ENCODE data around the gene LRP6.

LRP6 gene

DNA sequence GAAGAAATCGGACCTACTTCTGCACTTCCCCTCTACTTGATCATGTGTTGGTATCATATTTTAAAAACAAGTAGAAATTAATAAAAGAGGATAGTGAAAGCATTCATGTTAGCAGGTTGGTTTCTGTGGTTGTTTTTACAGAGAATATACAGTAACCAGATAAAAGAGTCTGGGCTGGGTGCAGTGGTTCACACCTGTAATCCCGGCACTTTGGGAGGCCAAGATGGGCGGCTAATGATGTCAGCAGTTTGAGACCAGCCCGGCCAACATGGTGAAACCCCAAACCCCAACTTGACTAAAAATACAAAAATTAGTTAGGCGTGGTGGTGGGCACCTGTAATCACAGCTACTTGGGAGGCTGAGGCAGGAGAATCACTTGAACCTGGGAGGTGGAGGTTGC is 55.9 kb downstream of the LRP6 start:
- no peak for DNase-seq

DNA sequence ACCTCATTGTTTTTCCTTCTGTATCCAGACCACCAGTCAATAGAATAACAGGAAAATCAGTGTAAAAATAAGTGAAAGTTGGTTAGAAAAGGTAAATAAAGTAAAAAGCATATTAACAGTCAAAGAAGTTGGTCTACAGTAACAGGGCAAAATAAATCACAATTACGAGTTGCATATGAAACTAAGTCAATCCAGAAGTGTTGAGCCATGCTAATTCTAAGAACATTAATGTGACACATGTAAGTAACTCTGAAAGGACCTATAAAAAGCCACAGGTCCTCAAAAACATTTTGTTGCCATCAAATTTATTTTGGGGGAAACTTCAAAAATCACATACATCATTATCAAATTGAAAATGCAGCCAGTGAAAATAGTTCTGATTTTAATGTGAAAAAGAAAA is 56.4 kb downstream of the LRP6 start:
- no peak for DNase-seq

DNA sequence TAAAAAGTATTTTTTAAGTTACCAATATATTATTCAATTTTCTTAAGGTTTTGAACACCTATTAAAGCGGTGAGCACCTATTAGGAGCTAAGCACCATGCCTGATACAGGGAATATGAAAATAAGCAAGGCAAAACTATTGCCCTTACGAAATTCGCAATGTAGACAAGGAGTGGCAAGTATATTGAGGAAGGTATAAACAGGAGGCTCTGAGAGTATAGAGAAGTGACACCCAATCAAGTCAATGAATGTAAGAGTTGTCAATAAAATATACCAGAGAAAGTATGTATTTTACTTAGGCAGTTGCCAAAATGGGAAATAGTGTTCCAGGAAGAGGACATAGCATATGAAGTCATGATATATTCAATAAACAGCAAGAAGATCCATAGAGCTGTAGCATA is 57.2 kb downstream of the LRP6 start:
- DNase-seq = no peak

DNA sequence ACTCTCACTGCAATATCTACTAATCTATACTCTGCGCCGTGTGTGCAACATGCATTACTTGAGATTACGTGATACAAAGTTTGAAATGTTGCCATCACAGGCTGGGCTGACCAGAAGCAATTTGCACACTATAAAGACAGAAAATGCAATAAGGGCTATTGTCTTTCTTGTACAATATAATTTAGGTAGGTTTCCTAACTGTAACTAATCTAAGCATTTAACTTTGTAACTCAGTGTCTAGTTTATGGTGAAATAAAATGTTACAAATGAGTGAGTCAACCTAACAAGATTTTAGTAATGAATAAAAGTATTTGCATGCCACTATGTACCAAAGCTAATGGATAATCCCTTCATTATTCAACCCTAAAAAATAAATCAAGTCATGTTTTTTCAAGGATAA is 57.8 kb downstream of the LRP6 start:
- DNase-seq = no peak

DNA sequence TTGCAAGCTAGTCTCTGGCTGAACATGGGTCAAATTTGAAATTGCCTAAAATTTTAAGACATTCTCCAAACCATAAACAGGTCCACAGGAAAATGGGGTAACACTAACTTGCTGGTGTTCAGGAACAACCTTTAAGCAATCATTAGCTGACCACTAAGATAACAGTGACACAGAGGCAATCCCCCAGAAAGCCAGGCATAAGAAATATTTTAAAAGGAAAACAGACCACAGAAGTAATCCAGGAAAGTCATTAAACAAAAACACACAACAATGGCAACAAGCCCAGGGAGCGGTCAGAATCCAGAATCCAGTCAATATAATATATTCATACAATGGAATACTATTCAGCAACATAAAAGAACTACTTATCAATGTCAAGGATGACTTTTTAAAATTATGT is 59.1 kb downstream of the LRP6 start:
- no peak for DNase-seq

DNA sequence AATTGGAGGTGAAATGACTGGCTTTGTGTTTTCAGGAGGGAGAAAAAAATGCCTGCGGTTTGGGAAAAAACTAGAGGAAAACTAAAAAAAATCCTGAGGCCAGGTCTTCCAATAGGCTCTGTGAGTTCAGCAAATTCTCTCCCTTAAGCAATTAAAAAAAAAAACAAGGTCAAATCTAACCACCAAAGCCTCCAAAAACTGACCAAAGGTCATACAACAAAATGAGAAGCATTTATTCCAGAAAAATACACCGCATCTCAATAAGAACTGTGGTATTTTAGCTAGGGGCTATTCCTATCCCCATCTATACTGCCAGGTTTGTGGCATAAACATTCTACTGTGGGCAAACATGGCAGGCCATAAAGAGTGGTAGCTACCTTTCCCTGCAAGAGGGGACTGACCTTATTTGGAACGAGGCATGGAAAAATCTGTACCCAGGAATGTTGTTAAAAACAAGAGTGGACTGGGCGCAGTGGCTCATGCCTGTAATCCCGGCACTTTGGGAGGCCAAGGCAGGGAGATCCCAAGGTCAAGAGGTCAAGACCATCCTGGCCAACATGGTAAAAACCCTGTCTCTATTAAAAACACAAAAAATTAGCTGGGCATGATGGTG is 60.0 kb downstream of the LRP6 start:
- no peak for DNase-seq

DNA sequence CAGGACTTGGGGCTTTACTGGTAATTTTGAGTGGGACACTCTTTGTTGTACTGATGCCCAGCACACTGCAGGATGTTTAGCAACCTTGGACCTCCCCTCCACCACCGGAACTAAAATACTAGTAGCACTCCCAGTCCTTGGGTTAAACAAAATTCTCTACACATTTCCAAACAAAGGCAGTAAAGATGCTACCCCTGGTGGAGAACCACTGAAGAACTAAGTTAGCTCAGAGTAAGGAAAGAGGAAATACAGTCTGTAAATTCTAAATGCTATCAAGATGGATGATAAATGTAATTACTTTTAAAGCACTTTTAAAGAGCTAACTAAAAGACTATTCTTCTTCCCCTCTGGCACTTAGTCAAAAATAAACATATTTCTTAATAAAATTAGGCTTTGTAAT is 64.1 kb downstream of the LRP6 start:
- DNase-seq = no peak

DNA sequence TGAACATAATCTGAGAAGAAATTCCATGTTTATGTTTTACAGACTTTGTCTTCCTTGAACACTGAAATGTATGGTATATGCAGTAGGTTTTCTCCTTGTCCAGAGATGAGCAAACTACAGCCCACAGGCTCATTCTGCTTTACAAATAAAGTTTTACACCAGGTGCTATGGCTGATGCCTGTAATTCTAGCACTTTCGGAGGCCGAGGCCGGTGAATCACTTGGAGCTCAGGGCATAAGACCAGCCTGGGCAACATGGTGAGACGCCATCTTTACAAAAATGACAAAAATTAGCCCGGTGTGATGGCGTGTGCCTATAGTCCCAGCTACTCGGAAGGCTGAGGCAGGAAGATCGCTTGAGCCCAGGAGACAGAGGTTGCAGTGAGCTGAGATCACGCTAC is 64.7 kb downstream of the LRP6 start:
- no peak for DNase-seq

DNA sequence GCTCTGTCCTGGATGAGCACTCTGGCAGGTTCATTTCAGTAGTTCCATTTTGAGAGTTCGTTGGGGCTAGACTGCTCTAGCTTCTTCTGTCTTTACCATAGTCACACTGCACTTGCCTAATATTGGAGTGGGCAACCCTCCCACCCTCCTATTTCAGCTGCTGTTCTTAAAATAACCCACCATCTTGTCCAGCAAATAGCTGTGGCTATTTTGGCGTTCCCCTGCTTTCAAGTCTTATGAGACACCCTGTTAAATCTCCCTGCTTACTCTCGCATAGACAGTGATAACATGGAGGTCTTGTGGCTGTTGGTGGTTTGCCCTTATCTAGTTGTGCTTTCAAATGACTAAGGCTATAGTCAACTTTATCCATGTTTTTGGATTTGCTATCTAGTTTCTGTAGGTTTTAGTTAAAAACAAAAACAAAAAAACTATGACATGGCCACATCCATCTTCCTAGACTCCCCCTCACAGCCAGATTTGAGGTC is 65.5 kb downstream of the LRP6 start:
- no peak for DNase-seq

DNA sequence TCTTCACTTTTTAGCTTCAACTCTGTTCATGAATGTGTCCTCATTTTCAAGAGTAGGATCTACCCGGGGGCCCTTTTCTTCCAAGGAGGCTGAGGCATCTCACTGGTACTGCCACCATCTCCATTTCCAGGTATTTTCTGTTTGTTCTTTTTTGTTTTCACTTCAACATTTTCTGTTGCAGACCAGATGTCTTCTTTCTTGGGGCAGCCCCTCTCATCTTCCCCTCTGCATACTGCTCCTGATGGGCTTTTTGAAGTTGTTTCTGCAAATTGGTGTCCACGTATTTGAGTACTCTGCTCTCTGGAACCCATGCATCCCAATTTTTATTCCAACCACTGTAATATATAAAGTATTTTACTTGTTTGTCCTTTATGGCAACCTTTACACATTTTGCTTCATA is 66.5 kb downstream of the LRP6 start:
- DNase-seq = no peak

DNA sequence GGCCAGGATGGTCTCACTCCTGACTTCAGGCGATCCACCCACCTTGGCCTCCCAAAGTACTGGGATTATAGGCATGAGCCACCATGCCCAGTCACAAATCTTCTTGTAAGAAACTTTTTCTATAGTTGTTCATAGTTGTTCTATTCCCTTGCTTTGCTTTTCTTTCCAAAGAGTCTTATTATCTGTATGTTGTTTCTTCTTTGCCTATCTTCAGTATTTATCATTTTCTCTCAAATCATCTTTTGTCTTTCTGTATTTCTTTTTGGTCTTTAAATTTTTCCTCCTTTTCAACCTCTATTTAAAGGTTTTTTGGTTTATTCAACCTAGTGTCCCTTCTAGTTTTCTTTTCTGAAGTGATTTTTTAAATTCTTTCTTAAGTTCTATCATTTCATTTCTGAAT is 68.7 kb downstream of the LRP6 start:
- no peak for DNase-seq

DNA sequence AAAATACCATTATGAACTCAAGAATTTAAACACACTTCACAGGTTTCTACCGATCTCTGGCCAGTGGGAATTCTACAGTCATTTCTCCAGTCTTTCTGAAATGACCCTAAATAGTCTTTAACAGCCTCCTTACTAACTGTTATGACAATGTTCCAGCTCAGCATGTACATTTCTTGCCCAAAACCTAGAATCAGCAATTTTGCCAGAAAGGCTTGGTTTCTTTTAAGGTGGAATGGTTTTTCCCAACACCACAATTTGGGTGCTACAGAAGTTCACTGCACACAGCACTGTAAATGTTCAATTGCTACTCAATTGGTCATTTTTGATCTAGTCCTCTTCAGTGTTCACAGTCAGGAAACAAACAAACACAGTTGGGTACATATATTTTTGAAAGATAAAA is 69.7 kb downstream of the LRP6 start:
- DNase-seq = no peak

DNA sequence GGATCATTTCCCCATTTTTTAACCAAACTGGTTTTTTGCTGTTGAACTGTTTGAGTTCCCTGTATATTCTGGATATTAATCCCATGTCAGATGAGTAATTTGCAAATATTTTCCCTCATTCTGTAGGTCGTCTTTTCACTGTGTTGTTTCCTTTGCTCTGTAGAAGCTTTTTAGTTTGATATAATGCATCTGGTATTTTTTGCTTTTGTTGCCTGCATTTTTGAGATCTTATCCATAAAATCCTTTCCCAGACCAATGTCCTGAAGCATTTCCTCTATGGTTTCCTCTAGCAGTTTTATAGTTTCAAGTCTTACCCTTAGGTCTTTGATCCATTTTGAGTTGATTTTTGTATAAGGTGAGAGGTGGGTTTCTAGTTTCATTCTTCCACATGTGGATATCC is 71.3 kb downstream of the LRP6 start:
- no peak for DNase-seq

DNA sequence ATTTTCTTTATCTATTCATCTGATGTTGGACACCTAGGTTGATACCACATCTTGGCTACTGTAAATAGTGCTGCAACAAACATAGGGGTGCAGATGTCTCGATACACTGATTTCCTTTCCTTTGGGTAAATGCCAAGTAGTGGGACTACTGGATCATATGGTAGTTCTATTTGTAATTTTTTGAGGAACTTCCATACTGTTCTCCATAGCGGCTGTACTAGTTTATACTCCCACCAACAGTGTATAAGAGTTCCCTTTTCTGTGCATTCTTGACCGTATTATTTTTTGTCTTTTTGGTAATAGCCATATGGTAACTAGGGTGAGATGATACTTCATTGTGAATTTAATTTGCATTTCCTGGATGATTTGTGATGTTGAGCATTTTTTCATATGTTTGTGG is 71.8 kb downstream of the LRP6 start:
- no peak for DNase-seq

DNA sequence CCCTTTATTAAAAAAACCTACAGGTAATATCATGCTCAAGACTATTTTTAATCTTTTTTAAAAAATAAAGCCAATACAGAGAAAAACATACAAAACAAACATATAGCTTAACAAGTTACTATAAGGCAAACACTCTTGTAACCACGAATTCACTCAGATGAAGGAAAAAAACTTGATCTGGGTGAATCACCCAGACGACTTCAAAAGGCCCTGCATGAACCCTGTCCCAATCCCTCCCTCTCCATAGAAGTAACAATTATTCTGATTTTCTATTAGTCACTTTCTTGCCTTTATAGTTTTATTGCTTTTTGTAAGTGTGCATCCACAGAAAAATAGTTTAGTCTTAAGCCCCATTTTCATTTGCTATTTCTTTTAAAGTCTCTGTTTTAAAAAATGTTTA is 72.6 kb downstream of the LRP6 start:
- DNase-seq = no peak

DNA sequence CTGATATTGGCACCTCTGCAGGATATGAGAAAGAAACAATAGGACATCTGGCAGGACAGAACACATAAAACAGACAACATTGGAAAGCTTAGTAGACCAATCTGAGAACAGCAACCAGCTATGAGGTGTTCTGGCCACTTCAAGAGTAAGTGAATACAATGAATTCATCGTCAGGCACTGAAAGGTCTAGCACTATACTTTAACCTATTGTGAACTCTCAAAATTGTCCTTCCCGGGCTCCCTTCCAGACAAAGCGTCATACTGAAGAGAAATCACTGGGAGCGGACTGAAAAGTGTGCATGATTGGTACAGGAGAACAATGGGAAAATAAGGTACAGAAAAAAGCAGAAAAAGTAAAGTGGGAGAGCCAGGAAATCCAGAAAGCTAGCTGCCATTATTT is 75.8 kb downstream of the LRP6 start:
- DNase-seq = no peak

DNA sequence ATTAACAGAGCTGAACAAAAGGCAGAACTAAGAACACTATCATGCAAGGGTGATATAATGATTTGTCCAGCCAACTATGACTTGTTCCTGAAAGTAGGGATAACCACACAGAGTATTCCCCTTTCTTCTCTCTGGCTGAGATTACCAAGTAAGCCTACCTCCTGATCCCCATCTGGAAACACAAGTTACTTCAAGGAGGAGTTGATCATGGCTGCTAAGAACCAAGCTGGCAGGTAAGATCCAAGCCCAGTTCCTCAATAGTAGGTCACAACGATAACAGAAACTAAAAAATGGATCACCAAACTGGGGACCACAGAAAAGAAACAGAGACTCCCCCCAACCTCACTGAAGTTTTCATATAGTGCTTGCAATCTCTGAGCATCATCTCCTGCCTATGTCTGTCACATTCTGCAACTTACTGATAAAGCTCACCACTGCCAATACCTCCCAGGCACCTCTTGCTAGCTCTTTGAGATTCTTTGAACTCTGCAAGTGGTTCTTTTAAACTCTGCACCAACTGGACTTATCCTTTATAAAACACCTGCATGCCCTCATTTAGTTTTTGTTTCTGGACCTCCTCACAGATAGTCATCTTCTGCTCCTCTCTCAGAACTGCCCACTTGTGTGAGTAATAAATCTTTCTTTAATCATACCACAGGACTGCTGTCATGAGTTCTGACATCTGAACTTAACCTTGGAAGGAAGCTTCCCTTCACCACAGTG is 76.6 kb downstream of the LRP6 start:
- DNase-seq = no peak

DNA sequence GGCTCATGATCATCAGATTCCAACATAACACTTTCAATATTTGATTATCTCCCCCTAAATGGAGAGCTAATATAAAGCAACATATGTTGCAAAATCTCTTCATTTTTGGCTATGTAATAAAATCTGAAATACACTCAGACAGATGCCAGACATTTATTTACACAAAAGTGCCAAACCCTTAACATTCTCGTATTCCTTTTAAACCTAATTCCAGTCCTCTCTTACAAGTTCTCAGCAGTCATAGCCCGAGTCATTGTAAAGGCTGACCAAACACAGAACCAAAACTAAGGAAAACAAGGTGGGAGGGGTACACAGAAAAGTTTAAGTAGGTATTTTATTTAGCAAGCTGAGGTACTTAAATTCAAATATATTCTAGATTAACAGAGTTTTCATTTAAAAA is 81.4 kb downstream of the LRP6 start:
- DNase-seq = no peak

DNA sequence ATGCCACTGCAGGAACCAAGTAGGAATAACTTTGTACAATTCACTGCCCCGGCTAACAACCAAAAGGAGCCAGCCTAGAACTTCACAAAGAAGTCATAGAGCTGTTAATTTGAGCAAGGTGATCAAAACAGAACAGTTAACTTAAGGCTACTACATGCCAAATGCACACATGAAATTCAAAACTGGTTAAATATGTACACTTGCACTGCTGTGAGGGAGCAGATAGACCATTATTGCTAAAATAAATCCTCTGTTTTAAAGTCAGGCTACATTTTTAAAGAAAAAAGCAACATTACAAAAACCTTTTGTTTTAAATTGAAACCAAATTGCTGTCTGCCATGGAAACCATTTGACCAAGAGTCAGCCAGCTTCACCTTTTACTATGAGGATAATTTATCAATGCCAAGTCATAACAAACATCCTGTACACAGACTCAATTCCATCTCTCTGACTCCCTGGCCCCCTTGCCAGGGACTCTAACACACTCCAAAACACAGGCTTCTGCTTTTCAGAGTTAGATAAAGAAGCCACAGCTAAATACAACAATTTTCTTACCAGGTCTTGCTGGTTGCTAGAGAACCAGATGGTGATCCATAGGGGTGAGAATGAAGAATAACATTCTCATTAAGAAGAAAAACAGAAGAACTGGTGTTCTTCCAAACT is 84.0 kb downstream of the LRP6 start:
- DNase-seq = no peak

DNA sequence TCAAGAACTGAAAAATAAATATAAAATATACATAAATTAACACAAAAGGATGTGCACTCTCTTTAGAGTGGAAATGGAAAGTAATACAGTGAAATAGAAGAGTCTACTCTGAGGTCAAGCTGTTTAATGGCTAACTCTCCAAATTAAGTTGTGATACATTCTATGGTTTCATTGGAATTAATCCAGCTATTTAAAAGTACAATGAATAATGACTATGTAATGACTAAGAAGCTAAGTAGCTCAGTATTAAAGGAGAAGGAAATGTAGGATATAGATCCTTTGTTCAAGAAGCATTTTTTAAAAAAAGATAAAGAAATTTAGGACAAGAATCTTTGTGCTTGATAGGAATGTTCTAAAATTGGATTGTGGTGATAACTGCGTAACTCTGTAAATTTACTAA is 85.3 kb downstream of the LRP6 start:
- no peak for DNase-seq

DNA sequence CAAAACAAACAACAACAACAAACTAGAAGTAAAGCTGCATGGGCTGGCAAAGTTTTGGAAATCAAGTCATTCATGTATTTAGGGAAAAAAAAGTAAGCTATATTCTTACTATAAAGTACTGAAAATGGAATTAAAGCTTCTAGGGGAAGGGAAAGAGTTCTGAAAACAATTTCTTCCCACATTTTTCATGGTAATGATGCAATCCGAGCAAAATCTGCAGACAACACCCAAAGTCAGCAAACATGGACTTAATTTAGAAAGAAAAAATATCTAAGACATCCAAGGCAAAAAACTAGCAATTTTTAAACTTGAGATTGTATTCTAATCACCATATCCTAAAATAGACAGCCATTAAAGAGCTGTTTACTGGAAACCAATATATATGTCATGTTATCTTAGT is 86.3 kb downstream of the LRP6 start:
- DNase-seq = no peak

DNA sequence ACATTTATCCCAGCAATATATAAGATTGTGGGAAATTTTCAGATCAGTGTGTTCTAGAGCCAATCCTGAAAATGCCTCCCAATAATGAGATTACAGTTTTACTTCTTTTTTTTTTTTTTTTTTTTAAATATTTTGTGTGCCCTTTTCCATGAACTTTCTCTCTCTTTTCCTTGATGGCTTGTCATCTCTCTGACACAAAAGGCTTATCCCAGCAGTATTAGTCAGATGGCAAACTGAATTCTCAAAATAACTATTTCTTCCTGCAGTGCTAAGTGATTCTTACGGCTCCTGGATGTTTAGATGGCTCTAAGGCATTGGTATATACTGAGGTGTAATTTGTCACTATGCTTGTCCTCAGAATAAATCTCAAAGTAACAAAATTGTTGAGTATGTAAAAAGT is 86.7 kb downstream of the LRP6 start:
- no peak for DNase-seq

DNA sequence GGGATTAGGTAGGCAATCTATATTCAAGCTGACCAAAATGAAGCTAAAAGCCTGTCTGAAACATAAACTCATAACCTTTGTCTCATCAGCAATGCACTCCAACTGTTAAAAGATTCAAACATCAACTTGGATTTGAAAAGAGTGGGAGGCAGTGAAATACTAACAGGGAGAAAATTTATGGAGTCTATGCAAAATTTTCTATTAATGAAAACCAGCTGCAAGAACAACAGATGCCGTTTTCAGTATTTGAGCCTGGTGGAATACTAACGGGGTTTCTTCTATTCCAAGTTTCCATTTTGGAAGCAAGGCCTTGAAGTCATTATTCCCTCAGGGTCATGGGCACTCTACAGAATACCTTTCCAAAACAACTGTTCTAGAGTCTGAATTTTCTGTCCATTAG is 88.3 kb downstream of the LRP6 start:
- no peak for DNase-seq

DNA sequence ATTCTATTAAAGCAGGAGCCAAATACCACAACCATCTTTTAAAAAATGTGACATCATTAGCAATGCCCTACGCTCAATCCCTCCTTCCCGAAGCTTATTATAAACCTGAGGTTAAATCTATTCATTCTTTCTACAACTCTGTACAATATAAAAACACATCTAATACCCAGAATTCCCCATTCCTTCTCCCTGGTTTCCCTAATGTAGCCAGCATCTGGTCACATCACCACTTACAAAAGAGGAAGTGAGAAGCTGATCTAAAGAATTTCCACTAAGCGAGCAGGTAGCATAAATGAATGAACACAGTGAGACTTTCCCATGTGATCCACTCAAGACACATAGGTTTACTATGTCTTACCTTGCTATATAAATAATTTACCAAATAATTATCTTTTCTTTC is 90.4 kb downstream of the LRP6 start:
- DNase-seq = no peak

Measured in stimulated activated CD4-positive, alpha-beta T cell treated with anti-CD3 and anti-CD28 coated beads, Interleukin-2, amount 100 ng/mL, for 48 hours (primary cell).